GM19468 (cell line): ENCODE data around the gene GABBR2.
"Not testable (repeated sequence)": the region's sequence is repeated elsewhere in the genome, so short reads cannot be mapped to it uniquely, and the experiment has no call there.

Experiments
- ATAC-seq: cut with Tn5 transposase; IDR thresholded peaks from one replicate; pipeline ENCODE4 v1.9.1; 2021; ENCODE audit warnings: mild to moderate bottlenecking, moderate library complexity, moderate number of reproducible peaks; ENCODE audit not compliant: unreplicated experiment; ENCODE audit errors: extremely low read depth

Gene GABBR2

DNA sequence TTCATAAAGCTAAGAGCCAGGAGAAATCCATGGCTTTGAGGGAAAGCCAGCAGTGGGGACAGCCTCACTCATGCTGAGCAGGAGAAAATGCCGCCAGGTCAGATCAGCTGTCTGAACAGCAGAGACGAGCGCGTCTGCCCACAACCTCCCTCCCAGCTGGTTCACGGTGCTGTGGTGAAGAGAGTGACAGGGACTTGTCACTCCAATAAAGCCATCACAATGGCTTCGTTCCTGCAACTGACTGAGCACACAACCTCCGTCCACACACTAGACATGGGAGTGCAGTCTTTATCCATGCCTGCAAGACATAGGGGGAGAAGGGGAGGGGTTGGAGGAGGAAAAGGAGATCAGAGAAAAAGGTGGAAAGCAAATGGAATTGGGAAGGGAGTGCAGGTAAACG, 206.9 kb downstream of the GABBR2 start:
- no peak for ATAC-seq

DNA sequence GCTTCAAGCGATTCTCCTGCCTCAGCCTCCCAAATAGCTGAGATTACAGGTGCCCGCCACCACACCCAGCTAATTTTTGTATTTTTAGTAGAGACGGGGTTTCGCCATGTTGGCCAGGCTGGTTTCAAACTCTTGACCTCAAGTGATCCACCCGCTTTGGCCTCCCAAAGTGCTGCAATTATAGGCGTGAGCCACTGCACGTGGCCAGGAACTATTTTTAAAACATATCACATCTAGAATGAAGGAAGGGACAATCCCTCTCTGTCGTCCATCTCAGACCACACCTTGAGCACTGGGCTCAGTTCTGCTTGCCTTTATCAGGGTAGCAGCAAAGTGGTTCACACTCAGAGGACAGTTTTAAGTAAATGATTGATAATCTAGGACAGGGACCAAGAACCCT, 207.5 kb downstream of the GABBR2 start:
- not testable (repeated sequence) for ATAC-seq

DNA sequence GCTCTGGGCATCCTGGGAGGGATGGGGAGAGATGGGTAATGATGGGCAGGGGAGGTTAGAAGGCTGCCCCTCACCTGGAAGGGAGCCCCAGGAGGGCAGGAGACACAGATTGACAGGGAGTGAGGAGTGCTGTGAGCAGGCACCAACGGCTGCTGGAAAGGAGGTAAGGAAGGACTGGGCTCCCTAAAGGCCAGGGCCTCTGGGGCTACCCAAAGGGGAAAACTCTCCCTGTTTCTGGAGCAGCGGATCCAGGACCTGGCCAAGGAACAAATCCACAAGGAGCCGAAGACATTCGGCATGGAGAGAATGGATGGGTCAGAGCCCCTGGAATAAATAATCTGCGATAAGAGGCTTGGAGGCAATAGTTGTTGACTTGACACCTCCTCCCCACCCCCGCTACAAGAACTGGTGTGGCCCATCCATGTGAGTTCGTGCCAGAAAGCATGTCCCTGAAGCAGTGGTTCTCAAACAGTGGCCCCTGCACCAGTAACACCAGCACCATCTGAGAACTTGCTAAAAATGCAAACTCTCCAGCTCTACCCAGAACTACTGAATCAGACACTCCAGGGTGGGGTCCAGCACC, 208.3 kb downstream of the GABBR2 start:
- no peak for ATAC-seq

DNA sequence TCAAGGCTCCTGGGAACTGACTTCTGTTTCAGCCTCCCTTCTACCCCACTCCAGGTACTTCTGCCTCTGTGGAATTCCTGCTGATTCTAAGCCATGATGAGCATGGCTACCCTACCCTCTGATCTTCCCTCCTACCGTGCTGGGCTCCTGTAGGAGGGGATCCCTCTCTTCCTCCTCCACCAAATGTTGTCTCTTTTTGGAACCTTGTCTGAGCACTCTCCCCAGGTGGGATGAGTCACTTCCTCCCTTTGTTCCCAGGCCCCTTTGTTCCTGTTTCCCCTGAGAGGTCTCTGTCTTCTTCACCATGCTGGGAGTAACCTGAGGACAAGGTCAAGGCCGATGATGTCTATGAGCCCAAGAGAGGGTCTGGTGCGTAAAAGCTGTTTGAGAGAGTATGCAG, 213.2 kb downstream of the GABBR2 start:
- no peak for ATAC-seq

DNA sequence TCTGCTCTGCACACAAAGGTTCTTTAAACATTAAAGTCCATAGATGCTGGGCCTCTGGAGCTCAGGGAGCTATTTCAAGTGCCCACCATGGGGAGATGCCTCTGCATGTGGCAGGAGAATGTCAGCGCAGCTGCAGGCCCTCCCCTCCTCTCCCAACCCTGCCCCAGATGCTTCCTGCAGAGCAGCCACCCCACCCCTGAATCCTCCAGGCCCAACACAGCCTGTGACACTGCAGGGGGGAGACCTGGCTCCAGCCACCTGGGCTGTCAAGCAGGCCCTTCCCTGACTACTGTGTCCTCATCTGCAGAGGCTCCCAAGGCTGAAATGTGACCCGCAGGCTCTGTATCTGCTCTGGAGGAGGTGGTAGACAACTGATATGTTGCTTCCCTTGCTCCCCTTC, 213.9 kb downstream of the GABBR2 start:
- ATAC-seq, result no peak

DNA sequence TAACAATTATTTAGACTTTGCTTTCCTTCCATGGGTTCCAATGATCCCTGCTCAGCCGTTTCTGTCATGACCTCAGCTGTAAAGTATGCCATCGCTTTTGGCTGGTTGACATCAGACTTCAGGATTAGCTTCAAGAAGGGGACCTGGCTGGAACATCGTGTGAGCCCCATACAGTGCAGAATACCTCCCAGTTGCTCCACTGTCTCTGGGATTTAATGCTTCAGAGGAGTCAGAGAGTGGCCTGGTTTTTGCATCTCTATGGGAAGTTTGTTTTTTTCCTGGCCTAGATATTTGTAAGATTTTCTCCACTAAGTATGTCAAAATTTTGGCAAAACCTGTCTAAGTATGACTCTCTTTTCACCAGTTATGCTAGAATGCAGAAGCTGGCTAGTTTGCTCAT, 216.9 kb downstream of the GABBR2 start:
- ATAC-seq, result no peak

DNA sequence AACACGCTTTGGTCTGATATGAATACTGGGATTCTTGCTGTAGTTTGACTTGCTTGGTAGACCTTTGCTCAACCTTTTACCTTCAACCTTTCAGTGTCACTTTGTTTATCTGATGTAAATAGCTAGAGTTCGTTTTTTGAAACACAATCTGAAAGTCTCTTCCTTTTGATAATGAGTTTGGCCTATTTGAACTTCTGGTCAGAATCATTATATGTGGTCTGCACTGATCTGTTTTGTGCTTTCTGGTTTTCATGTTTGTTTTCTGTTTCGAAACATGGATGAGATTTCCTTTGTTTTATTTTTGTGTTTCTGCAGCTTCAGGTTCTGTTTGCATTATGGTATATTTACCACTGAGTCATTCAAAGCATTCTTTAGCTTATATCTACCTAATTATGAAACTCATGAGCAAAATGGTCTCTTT, 217.5 kb downstream of the GABBR2 start:
- ATAC-seq, result no peak

DNA sequence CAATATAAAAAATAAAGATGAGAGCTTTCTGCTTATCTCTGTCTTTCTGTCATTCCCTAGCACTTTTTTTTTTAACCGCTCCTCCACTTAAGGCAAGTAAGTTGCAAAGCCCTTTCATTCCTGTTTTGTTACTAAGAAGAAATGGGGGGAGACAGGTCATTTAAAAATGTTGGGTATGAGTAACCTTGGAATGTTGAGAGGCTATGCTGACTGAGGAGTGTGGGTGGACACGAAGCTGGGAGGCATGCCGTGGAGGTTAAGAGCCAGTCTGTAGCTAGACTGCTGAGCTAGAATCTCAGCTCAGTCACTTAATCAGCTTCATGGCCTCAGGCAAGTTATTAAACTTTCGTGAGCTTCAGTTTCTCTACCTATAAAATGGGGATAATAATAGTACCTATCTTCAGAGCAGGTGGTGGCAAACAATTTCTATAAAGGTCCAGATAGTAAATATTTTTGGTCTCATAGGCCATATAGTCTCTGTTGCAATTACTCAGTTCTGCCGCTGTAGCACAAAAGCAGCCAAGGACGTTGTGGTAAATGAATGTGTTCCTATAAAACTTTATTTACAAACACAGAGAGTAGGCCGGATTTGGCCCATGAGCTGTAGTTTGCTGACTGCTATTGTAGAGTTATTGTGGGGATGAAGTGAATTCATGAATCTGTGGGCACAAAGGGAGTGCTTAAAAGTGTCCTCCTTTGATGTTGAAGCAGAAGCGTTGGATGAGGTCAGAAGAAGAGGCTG, 220.0 kb downstream of the GABBR2 start:
- ATAC-seq, result no peak

DNA sequence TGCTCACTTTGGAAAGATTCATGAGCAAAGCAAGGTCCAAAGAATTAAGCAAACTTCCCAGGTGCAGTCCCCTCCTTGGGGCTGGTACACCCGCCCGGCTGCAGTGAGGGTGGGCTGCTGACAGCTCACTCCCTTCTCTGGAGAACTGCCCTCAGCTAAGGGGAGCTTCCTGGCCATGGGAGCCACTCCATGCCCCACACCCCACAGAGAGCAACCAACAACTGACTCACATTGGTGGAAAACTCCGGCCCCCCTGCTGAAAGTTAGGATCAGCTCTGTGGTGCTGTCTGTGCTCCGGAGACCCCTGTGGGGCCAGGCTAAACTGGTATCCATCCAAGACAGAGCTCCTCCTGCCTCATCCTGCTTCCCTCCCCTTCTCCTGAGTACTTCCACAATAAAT, 223.0 kb downstream of the GABBR2 start:
- ATAC-seq, result no peak

DNA sequence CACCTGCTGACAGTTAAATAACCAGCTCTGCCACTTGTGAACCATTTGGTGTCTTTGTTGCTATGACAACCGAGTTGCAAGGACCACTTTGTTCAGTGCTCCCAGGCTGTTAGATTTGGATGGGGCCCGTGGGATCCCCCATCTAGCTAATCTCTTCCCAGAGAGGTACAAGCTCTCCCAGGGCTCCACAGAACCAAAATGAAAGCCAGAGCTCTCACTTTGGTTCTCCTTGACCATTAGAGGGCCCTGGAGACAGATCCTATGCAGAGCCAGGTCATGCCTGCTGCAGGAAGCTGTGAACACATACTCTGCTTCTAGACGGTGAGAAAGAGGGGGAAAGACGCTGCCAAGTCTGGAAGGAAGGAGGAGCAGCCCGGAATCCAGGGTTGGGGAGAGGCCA, 224.6 kb downstream of the GABBR2 start:
- no peak for ATAC-seq

DNA sequence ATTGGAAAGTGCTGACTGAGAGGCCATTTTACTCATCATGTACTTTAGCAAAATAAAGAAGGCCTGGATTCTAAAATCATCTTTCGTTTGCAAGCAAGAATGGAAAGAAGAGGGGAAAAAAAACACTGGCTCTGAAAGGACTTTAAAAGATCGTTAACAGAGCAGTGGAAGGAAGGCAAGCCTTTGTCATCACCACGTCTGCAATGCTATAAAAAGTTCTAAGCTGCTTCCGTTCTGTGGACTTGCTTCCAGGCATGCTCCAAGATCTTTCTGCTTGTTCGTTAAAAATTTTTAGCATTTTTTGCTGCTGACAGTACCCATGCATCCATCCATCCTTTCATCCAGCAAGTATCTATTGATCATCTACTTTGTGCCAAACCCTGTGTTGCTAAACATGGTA, 226.5 kb downstream of the GABBR2 start:
- ATAC-seq, result no peak

DNA sequence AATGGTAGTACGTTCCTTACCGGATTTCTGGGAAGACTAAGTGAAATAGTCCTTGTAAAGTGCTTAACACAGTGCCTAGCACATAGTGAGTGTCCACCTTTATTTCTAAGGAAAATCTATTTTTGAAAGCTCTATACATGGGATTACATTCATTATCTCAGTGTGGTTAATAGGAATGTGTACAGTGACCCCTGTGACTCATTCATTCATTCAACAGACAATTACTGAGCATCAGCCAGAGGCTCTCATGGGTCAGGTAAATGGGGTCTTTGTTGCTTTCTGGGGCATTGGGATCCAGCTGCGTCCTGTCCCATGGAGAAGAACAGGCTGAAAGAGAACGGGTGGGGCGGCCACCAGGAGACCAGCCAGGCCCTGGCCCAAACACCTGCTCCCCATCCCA, 227.1 kb downstream of the GABBR2 start:
- no peak for ATAC-seq

DNA sequence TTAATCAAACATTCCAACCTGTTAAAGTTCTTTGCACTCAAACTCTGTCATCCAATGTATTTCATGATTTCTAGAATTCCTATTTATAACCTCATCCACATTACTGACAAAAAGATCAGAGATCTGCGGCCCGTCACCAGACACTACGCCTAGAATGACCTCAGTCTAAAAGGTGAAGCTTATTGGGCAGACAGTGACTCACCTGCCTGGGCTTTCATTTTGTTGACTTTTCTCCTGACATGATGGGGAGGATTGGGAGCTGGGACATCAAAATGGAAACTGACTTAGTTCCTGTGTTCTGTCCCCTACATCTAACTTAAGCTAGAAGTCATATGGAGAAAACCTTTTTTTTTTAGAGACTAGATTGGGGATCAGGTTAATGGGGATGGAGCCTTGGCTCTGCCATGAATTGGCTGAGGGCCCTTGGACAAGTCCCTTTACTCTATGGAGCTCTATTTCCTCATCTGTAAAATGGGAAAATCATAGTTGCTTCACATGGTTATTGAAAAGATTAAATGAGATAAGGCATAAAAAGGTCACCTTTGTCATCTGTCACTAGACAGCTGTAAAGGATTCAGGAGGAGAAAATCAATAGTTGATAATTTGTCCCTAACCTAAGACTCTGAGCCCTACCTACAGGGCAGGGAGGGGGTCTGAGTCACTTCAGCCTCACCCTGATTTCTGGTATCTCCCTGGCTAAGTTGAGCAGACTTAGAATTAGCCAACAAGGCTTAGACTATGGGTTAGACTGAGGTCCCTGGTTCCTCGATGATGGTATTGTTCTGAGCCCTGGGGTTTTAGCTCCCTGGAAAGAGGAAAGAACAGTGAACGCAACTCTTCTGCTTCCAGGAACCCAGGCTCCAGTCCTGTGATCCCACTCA, 228.5 kb downstream of the GABBR2 start:
- no peak for ATAC-seq

DNA sequence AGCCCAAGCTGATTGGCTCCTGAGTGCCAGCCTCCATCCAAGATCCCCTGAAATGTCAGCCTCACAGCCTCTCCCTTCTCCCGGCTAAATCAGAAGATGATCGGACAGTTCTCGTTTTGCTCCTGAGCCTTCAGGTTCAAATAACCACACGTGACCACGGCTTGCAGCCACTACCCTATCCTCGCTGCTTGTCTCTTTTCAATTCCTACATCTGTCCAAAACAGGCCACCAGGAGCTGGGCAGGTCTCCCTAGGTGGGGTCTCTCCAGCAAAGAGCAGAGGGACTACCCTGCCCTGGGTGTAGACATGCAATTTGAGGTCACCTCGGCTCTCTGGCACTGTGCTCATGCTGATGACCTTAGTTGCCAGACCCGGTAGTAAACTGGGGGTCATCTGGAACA, 229.3 kb downstream of the GABBR2 start:
- ATAC-seq, result no peak

DNA sequence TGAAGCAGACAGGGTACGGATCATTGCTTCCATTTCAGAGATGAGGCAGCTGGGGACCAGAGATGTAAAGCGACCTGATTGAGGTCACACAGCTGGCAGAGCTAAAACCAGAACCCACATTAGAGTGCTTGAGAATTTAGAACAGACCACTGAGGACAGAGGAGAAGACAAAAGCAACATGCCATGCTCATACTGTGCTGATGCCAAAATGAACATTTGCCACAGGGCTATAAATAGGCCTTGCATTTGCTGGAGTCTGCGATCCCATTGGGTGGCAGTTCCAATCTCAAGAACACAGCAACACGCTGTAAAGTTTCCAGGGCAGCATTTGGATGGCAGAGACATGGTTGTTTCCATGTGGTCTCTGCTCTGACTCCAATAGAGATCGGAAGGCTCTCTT, 230.9 kb downstream of the GABBR2 start:
- ATAC-seq, result no peak

DNA sequence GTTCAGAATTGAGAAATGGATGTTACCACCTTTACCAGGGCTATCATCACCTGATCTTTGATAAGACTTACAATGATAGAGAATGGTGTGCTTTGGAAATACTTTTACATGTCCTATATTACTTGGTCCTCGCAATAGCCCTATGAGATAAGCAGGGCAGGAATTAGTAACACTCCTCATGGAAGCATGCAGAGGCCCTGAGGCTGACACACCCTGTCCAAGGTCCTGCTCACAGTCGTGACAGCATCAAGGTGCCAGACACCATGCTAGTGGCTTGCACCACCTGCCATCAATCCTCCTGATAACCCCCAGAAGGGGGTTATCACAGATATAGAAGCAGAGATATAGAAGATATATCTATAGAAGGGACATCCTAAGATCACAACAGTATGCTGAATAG, 236.5 kb downstream of the GABBR2 start:
- ATAC-seq, result no peak

DNA sequence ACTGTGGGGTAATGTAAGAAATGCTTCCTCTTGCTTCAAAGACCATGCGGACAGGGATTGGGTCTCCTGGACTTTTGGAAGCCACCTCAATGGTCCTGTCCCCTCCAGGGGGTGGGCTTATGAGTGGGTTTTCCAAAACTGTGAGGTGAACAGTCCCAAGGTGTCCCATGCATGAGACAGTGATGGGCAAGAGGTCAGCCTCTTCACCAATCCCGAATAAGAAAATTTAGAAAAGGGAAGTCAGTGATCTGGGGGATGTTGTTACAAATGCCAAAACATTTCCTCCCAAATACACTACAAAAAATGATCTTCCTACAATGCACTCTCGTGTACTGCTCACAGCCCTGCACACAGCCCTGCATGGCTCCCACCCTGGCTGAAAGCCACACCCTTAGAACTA, 237.6 kb downstream of the GABBR2 start:
- ATAC-seq, result no peak

DNA sequence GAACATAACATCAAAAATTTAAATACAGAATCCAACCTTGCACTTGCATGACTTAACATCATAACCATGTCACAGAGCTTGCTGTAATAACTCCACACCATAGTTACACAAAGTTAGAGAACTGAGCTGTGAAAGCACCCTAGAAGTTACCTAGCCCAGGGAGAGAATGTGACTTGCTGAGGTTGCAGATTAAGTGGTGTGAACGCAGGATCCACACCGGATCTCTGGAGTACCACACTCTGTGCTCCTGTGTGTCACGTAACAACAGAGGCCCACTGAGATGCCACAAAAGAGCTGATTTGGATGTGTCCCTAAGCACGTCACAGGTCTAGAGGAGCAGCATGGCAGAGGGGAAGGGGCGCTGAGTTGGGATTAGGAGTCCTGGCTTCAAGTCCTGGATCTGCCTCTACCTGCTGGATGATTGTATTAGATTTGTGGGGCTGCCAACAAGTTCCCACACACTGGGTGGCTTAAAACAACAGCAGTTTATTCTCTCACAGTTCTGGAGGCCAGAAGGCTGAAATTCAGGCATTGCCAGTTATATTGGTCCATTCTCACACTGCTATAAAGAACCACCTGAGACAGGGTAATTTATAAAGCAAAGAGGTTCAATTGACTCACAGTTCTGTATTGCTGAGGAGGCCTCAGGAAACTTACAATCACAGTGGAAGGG, 240.0 kb downstream of the GABBR2 start:
- no peak for ATAC-seq

DNA sequence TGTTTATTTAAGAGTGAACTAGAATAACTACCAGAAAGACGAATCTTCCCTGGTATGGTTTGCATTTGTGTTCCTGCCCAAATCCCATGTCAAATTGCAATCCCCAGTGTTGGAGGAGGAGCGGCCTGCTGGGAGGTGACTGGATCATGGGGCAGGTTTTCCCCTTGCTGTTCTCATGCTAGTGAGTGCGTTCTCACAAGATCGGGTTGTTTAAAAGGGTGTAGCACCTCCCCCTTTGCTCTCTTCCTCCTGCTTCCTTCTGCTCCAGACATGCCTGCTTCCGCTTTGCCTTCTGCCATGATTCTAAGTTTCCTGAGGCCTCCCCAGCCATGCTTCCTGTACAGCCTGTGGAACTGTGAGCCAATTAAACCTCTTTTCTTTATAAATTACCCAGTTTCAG, 242.9 kb downstream of the GABBR2 start:
- no peak for ATAC-seq

DNA sequence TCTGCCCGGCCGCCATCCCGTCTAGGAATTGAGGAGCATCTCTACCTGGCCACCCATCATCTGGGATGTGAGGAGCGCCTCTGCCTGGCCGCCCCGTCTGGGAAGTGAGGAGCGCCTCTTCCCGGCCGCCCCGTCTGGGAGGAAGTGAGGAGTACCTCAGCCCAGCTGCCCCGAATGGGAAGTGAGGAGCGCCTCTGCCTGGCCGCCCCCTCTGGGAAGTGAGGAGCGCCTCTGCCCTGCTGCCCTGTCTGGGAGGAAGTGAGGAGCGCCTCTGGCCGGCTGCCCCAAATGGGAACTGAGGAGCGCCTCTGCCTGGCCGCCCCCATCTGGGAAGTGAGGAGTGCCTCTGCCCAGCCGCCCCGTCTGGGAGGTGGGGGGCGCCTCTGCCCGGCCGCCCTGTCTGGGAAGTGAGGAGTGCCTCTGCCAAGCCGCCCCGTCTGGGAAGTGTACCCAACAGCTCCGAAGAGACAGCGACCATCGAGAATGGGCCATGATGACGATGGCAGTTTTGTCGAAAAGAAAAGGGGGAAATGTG, 244.5 kb downstream of the GABBR2 start:
- ATAC-seq, result not testable (repeated sequence)
